LoVo (cell line): Measurements from ENCODE around the gene PPFIA1.
"Not testable (repeated sequence)": the region's sequence is repeated elsewhere in the genome, so short reads cannot be mapped to it uniquely, and the experiment has no call there.

Experiments
- DNase-seq: peaks from one replicate; pipeline ENCODE4 v3.0.0-alpha.2; 2016; ENCODE audit warnings: low spot score

Gene PPFIA1

DNA sequence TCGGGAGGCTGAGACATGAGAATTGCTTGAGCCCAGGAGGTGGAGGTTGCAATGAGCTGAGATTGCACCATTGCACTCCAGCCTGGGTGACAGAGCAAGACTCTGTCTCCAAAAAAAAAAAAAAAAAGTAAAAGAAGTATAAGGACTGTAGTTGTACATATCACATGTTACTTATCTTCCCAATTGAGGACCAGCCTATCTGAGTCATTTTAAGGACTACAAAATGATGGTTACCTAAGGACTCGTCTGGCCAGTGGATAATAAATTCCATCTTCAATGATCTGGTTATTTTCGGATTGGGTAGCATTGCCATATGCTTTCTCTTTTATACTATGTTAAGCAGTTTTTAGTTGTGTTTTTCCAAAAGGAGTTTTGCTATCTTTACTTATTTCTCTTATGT, 55.3 kb downstream of the PPFIA1 start:
- no peak for DNase-seq

DNA sequence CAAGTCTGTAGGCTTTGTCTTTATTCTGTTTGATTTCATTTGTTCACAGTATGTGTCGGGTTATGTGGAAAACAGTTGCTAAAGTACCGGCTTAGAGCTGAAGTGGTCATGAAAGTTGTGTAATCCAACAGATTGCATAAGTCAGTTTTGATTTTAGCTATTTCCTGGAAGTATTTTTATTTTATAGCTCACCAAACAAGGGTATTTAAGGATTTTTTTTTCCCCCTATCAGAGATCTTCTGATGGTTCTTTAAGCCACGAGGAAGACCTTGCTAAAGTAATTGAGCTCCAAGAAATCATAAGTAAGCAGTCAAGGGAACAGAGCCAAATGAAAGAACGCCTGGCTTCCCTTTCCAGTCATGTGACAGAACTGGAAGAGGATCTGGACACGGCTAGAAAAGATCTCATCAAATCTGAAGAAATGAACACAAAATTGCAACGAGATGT, 55.9 kb downstream of the PPFIA1 start:
- no peak for DNase-seq

GRCh38 chr11:70326833-70327232, 56.3 kb downstream of the PPFIA1 start:
- DNase-seq, result no peak

- no peak for DNase-seq
Measured at GRCh38 chr11:70327717-70328116, 57.2 kb downstream of the PPFIA1 start.

- DNase-seq, result no peak
Measured at GRCh38 chr11:70328556-70328955, 58.1 kb downstream of the PPFIA1 start.

GRCh38 chr11:70331320-70331843, 60.9 kb downstream of the PPFIA1 start:
- DNase-seq, result not testable (repeated sequence)

- no peak for DNase-seq
Measured at GRCh38 chr11:70331901-70332300, 61.4 kb downstream of the PPFIA1 start.

- DNase-seq, result no peak
Measured at GRCh38 chr11:70332567-70332966, 62.1 kb downstream of the PPFIA1 start.

DNA sequence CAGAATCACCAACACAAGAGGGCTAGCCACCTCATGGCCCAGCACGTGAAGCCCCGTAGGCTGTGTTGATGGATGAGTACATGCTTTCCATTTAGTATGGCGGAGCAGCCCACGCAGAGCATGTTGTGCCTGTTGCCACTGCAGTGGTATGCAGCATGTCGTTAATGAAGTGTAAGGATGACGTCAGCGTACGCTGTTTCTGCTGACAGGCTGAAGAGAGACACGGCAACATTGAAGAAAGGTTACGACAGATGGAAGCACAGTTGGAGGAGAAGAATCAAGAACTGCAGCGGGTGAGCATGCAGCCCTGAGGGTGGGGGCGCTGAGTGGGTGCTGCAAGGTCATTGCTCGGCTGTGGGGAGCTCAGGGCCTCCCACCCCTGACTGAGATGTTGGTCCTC, 62.8 kb downstream of the PPFIA1 start:
- DNase-seq, result no peak

DNA sequence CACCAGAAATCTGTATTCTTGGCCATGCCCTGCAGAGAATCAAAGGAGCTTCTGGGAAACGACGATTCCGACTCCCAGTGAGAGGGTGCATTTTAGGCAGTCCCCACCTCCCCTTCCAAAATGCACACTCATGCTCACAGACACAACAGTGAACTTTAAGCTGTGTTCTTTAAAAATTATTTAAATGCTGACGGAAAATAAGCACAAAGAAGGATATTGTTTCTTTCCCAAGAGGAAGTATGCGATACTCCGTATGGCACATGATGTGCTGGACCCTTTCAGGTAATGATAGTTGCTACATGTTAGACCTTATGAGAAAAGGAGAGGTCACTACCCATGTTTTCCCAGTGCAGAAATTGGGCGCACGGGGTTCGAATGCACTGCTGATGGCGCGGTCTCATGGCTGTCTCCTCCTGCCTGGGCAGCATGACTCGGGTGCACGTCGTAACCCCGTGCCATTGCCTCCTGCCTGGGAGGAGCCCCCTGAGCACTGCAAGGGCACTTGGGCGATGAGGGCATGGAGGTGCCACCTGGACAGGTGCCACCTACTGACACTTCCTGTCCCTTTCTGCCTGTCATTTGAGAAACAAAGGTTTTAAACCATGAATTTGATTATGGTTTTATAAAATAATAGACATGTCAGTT, 64.0 kb downstream of the PPFIA1 start:
- DNase-seq, result no peak

GRCh38 chr11:70335511-70335910, 65.0 kb downstream of the PPFIA1 start:
- no peak for DNase-seq

- DNase-seq, result no peak
Measured at GRCh38 chr11:70338594-70338993, 68.1 kb downstream of the PPFIA1 start.

- no peak for DNase-seq
Measured at GRCh38 chr11:70339066-70339465, 68.6 kb downstream of the PPFIA1 start.

GRCh38 chr11:70341881-70342429, 71.5 kb downstream of the PPFIA1 start:
- DNase-seq, result no peak

GRCh38 chr11:70343636-70344035, 73.1 kb downstream of the PPFIA1 start:
- DNase-seq, result no peak

DNA sequence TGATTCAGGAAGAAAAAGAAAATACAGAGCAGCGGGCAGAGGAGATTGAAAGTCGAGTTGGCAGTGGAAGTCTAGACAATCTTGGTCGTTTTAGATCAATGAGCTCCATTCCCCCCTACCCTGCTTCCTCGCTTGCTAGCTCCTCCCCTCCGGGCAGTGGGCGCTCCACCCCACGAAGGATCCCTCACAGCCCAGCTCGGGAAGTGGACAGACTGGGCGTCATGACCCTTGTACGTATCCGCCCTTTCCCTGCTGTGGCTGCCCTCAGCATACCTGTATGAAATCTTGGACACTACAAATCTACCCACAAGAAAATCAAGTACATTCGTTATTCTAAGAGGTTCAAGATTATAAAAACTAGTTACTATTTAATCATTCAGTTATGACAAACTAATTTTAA, 77.7 kb downstream of the PPFIA1 start:
- DNase-seq, result no peak

- no peak for DNase-seq
Measured at GRCh38 chr11:70348608-70349007, 78.1 kb downstream of the PPFIA1 start.

- DNase-seq, result no peak
Measured at GRCh38 chr11:70351646-70352045, 81.2 kb downstream of the PPFIA1 start.

GRCh38 chr11:70352100-70352499, 81.6 kb downstream of the PPFIA1 start:
- DNase-seq, result no peak

GRCh38 chr11:70352601-70353000, 82.1 kb downstream of the PPFIA1 start:
- no peak for DNase-seq

GRCh38 chr11:70353329-70353728, 82.8 kb downstream of the PPFIA1 start:
- no peak for DNase-seq

GRCh38 chr11:70353900-70354568, 83.5 kb downstream of the PPFIA1 start:
- no peak for DNase-seq

- no peak for DNase-seq
Measured at GRCh38 chr11:70354629-70355028, 84.1 kb downstream of the PPFIA1 start.
